H1 (cell line): ENCODE measurements around the gene MCF2L. TPM values are rescaled to one million over a fixed set of nuclear protein-coding genes. Genes with fewer than 3 reads are reported as not detected.

Experiments
- CTCF ChIA-PET: fragments of 300-600 bp; sonication (Branson Sonifier 250); formaldehyde crosslinking; loops from one replicate; lab custom pipeline; 2021; ENCODE audit not compliant: partially characterized antibody; lab: Charles Lee
- POLR2A ChIA-PET: fragments of 300-600 bp; sonication (Branson Sonifier 250); formaldehyde crosslinking; loops from one replicate; lab custom pipeline; 2021; ENCODE audit warnings: inconsistent platforms; ENCODE audit not compliant: partially characterized antibody; lab: Charles Lee
- DNase-seq, 2 experiments: peaks; one replicate each; pipeline versions ENCODE4 v3.0.0 to v3.0.0-alpha.2; 2010 to 2022; ENCODE audit warnings: low spot score in 2 of 2, low read depth in 1 of 2, mixed read lengths in 1 of 2
- FAIRE-seq: peaks from 2 replicates; lab custom pipeline; 2011; peaks lifted over from hg19 to GRCh38; lab: Jason Lieb, UNC
- H2AFZ ChIP-seq: 2 replicates; pipeline ENCODE4 v1.8.1; 2012; ENCODE audit warnings: low read length, inconsistent platforms
- H2AK5ac ChIP-seq: 2 replicates; pipeline ENCODE4 v1.6.1; 2013; ENCODE audit warnings: low read depth, low read length
- H2BK120ac ChIP-seq: replicated peaks from 2 replicates; pipeline ENCODE3; 2013; ENCODE audit warnings: low read depth, low read length, inconsistent platforms
- H2BK12ac ChIP-seq: 2 replicates; pipeline ENCODE4 v1.6.1; 2013; ENCODE audit warnings: low read depth, low read length
- H2BK15ac ChIP-seq: 2 replicates; pipeline ENCODE4 v1.6.1; 2013; ENCODE audit warnings: low read length
- H2BK20ac ChIP-seq: 2 replicates; pipeline ENCODE4 v1.6.1; 2013; ENCODE audit warnings: low read length
- H2BK5ac ChIP-seq: 2 replicates; pipeline ENCODE4 v1.6.1; 2013; ENCODE audit warnings: low read depth, low read length
- H3K14ac ChIP-seq: 2 replicates; pipeline ENCODE4 v1.6.1; 2013; ENCODE audit warnings: inconsistent platforms; ENCODE audit not compliant: insufficient read length
- H3K18ac ChIP-seq: 2 replicates; pipeline ENCODE4 v1.6.1; 2013; ENCODE audit warnings: low read length; ENCODE audit errors: extremely low read depth
- H3K23ac ChIP-seq: 2 replicates; pipeline ENCODE4 v1.6.1; 2013; ENCODE audit warnings: inconsistent platforms; ENCODE audit not compliant: insufficient read length
- H3K23me2 ChIP-seq: 2 replicates; pipeline ENCODE4 v1.6.1; 2013; ENCODE audit warnings: low read depth, low read length
- H3K27ac ChIP-seq: 2 replicates; pipeline ENCODE4 v1.6.1; 2011; ENCODE audit warnings: low read depth, low read length, inconsistent platforms
- H3K27me3 ChIP-seq, 4 experiments: replicated peaks in 1 of 4; 1 replicate in 1 of 4; 2 replicates in 3 of 4; pipeline versions ENCODE4 v1.6.1 to v1.8.1; 2011 to 2013; ENCODE audit warnings: low read length in 3 of 4, mild to moderate bottlenecking in 3 of 4, inconsistent platforms in 2 of 4, mixed read lengths in 2 of 4, moderate library complexity in 1 of 4; ENCODE audit not compliant: control insufficient read depth in 3 of 4, insufficient read depth in 3 of 4; ENCODE audit errors: extremely low read depth in 1 of 4
- H3K36me3 ChIP-seq, 4 experiments: 2 replicates each; pipeline versions ENCODE4 v1.6.1 to v1.8.1; 2011 to 2013; ENCODE audit warnings: mild to moderate bottlenecking in 4 of 4, low read length in 3 of 4, moderate library complexity in 2 of 4, control low read depth in 1 of 4, inconsistent platforms in 1 of 4; ENCODE audit not compliant: insufficient read depth in 4 of 4, control insufficient read depth in 2 of 4
- H3K4ac ChIP-seq: replicated peaks from 2 replicates; pipeline ENCODE3; 2013; ENCODE audit warnings: low read length, low read depth, mixed read lengths, inconsistent platforms; ENCODE audit not compliant: insufficient read length
- H3K4me1 ChIP-seq, 4 experiments: replicated peaks in 1 of 4; 1 replicate in 1 of 4; 2 replicates in 3 of 4; pipeline versions ENCODE4 v1.6.1 to v1.8.1; 2011 to 2013; ENCODE audit warnings: low read length in 3 of 4, inconsistent platforms in 2 of 4, mixed read lengths in 1 of 4; ENCODE audit not compliant: insufficient read depth in 4 of 4, control insufficient read depth in 3 of 4
- H3K4me2 ChIP-seq, 2 experiments: 2 replicates each; pipeline versions ENCODE4 v1.6.1 to v1.8.1; 2011 to 2013; ENCODE audit warnings: low read depth in 2 of 2, low read length in 2 of 2, control low read depth in 1 of 2, inconsistent platforms in 1 of 2, mild to moderate bottlenecking in 1 of 2; ENCODE audit not compliant: insufficient read depth in 1 of 2
- H3K4me3 ChIP-seq, 4 experiments: fragments of 200-600, 300-600 bp in 1 of 4; sonication (generic), shearing (Covaris generic), sonication (Bioruptor Twin) in 1 of 4; 2 replicates each; pipeline versions ENCODE4 v1.5.1 to v1.8.1; 2011 to 2016; ENCODE audit warnings: low read length in 4 of 4, low read depth in 3 of 4, control low read depth in 2 of 4, inconsistent platforms in 2 of 4, mild to moderate bottlenecking in 2 of 4, mixed read lengths in 1 of 4, moderate library complexity in 1 of 4; ENCODE audit not compliant: insufficient read depth in 2 of 4; ENCODE audit errors: extremely low read depth in 1 of 4
- H3K56ac ChIP-seq: replicated peaks from 2 replicates; pipeline ENCODE3; 2013; ENCODE audit warnings: low read depth, mild to moderate bottlenecking, mixed read lengths, low read length, inconsistent platforms; ENCODE audit not compliant: insufficient read length
- H3K79me1 ChIP-seq: 2 replicates; pipeline ENCODE4 v1.6.1; 2013; ENCODE audit warnings: low read depth, low read length, control low read depth
- H3K79me2 ChIP-seq, 2 experiments: 2 replicates each; pipeline versions ENCODE4 v1.6.1 to v1.8.1; 2012 to 2013; ENCODE audit warnings: low read length in 2 of 2, mild to moderate bottlenecking in 2 of 2, inconsistent platforms in 1 of 2; ENCODE audit not compliant: insufficient read depth in 2 of 2, control insufficient read depth in 1 of 2
- H3K9ac ChIP-seq, 4 experiments: replicated peaks in 1 of 4; 1 replicate in 1 of 4; 2 replicates in 3 of 4; pipeline versions ENCODE4 v1.6.1 to v1.8.1; 2011 to 2013; ENCODE audit warnings: low read depth in 3 of 4, low read length in 3 of 4, control low read depth in 2 of 4, mild to moderate bottlenecking in 2 of 4, moderate library complexity in 2 of 4, inconsistent platforms in 1 of 4; ENCODE audit errors: extremely low read depth in 1 of 4
- H3K9me3 ChIP-seq, 2 experiments: 2 replicates each; pipeline versions ENCODE4 v1.6.1 to v1.8.1; 2012 to 2013; ENCODE audit warnings: mild to moderate bottlenecking in 2 of 2, moderate library complexity in 2 of 2, control low read depth in 1 of 2, inconsistent platforms in 1 of 2, low read depth in 1 of 2, low read length in 1 of 2, mixed read lengths in 1 of 2; ENCODE audit not compliant: insufficient read depth in 2 of 2
- H4K20me1 ChIP-seq, 2 experiments: replicated peaks in 1 of 2; 2 replicates each; pipeline versions ENCODE3 to v1.8.1; 2011 to 2013; ENCODE audit warnings: inconsistent platforms in 2 of 2, low read length in 2 of 2, mild to moderate bottlenecking in 1 of 2; ENCODE audit not compliant: insufficient read depth in 2 of 2, control insufficient read depth in 1 of 2
- H4K5ac ChIP-seq: 2 replicates; pipeline ENCODE4 v1.6.1; 2013; ENCODE audit warnings: low read length, low read depth, mixed read lengths, inconsistent platforms; ENCODE audit not compliant: insufficient read length
- H4K8ac ChIP-seq: 2 replicates; pipeline ENCODE4 v1.8.0; 2013; ENCODE audit warnings: mild to moderate bottlenecking, moderate library complexity, low read length, inconsistent platforms; ENCODE audit not compliant: insufficient read depth; ENCODE audit errors: extremely low read depth
- H4K91ac ChIP-seq: replicated peaks from 2 replicates; pipeline ENCODE3; 2013; ENCODE audit warnings: low read length, mixed read lengths, inconsistent platforms; ENCODE audit not compliant: insufficient read length
- CBX5 ChIP-seq: fragments of 300-800, 300-1000 bp; sonication (generic); IDR thresholded peaks from 2 replicates; pipeline ENCODE4 v1.7.1; 2016; ENCODE audit warnings: antibody characterized with exemption, low read length, low read depth
- CEBPB ChIP-seq: IDR thresholded peaks from 2 replicates; pipeline ENCODE4 v1.6.1; 2012; ENCODE audit warnings: low read depth, low read length
- FOSL1 ChIP-seq: IDR thresholded peaks from 2 replicates; pipeline ENCODE4 v1.6.1; 2011; ENCODE audit warnings: mild to moderate bottlenecking, low read depth, low read length, moderate library complexity; ENCODE audit not compliant: insufficient read depth
- KDM5A ChIP-seq: fragments of 200-600 bp; IDR thresholded peaks from 2 replicates; pipeline ENCODE4 v1.7.1; 2012; ENCODE audit warnings: mild to moderate bottlenecking, low read length, inconsistent platforms, mixed read lengths
- SRF ChIP-seq: IDR thresholded peaks from 2 replicates; pipeline ENCODE4 v1.6.1; 2011; ENCODE audit warnings: mild to moderate bottlenecking, low read depth, low read length, moderate library complexity
- WGBS, 2 experiments: shearing (Covaris generic) in 1 of 2; methylation state at CpG; one replicate each; pipeline versions ENCODE4 v1.1.6 to v1.1.7; 2013 to 2015; ENCODE audit warnings: low lambda C conversion rate in 2 of 2, mixed read lengths in 2 of 2, inconsistent platforms in 1 of 2, low coverage in 1 of 2, missing lambda C conversion rate in 1 of 2; ENCODE audit not compliant: insufficient replicate concordance in 2 of 2, insufficient coverage in 1 of 2, insufficient read length in 1 of 2; ENCODE audit errors: extremely low coverage in 1 of 2, missing lambda C conversion rate in 1 of 2; 5-methylcytosine and 5-hydroxymethylcytosine counted together
- polyA plus RNA-seq, 7 experiments: library from polyadenylated mRNA; depleted of rRNA in 3 of 7; stranded (reverse) in 5 of 7; unstranded in 2 of 7; fragments of >200 nt in 5 of 7; fragments of 200-250 nt in 2 of 7; gene quantifications; 1 replicate in 5 of 7; 2 replicates in 1 of 7; 4 replicates in 1 of 7; pipeline versions ENCODE4 v1.2.1 to v1.2.3, GENCODE V29; 2011 to 2013; ENCODE audit warnings: missing spikeins in 2 of 7, mixed read lengths in 2 of 7
- total RNA-seq: library from RNA; stranded (reverse); fragmentation: NEBNext Ultra II Directional; extraction: Animal tissue kit (Norgen Biotek cat#: 25700); gene quantifications from 2 replicates; pipeline ENCODE4 v1.2.1, GENCODE V29; 2021
- TF ChIP-seq, protein P1 (sequence below): IDR thresholded peaks from 2 replicates; pipeline ENCODE4 v1.6.1; 2012; ENCODE audit warnings: inconsistent platforms

The MCF2L gene
- total and polyA plus RNA-seq, 2 of the 8 experiments (the other 6 are each of a cell fraction or from before 2014, with no cell fraction given): 10.1 to 24.4 TPM

GRCh38 chr13:113093580-113094409 lies 124.8 kb downstream of the MCF2L start:
- ChIA-PET POLR2A (no interaction called here), CTCF (interaction anchor here (0.8 to 2.3 kb wide), 5 partner anchors 8 to 58 kb away, joined by 3 to 6 read pairs (median 3); no protein-coding TSS in a partner anchor)
- no peak overlapping the region for H2BK12ac ChIP-seq
- no peak overlapping the region for H3K4ac ChIP-seq
- H3K36me3 ChIP-seq: no peaks in the 10 kb centered on the region; a peak in 2 of 8 replicates
- no peak overlapping the region for H4K5ac ChIP-seq
- no peak for FAIRE-seq
- DNase-seq: no peak
- H3K4me3 ChIP-seq: no peak overlapping the region
- H2BK120ac ChIP-seq: no peak overlapping the region
- no peaks in the 10 kb centered on the region for H3K79me2 ChIP-seq
- no peak overlapping the region for H3K9ac ChIP-seq
- no peak overlapping the region for H2BK15ac ChIP-seq
- peaks cover 0 to 1% of the 10 kb centered on the region in 2 experiments for H4K20me1 ChIP-seq
- no peak overlapping the region for H3K14ac ChIP-seq
- no peak overlapping the region for H4K8ac ChIP-seq
- H2BK20ac ChIP-seq: no peak overlapping the region
- H3K27ac ChIP-seq: no peak overlapping the region
- no peaks in the 10 kb centered on the region for H3K27me3 ChIP-seq
- H3K56ac ChIP-seq: no peak overlapping the region
- no peak overlapping the region for H2AK5ac ChIP-seq
- 91% methylated on average over 21 of the region's 29 CpGs; no CpG with 5 or more reads in 1 of the 2 experiments for WGBS, 2 experiments
- H3K9me3 ChIP-seq: no peaks in the 10 kb centered on the region
- H3K79me1 ChIP-seq: no peaks in the 10 kb centered on the region; the same call in 1 of the 2 replicates
- H3K4me2 ChIP-seq: no peak overlapping the region
- no peak overlapping the region for H3K18ac ChIP-seq
- no peak overlapping the region for H4K91ac ChIP-seq
- H2BK5ac ChIP-seq: no peak overlapping the region
- TF ChIP-seq SRF: no peak
- TF ChIP-seq, protein P1, sequence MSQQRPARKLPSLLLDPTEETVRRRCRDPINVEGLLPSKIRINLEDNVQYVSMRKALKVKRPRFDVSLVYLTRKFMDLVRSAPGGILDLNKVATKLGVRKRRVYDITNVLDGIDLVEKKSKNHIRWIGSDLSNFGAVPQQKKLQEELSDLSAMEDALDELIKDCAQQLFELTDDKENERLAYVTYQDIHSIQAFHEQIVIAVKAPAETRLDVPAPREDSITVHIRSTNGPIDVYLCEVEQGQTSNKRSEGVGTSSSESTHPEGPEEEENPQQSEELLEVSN: no peak
- no peak for TF ChIP-seq KDM5A
- no peak for TF ChIP-seq CBX5
- TF ChIP-seq CEBPB: no peak
- no peak for TF ChIP-seq FOSL1
- no peak overlapping the region for H3K23ac ChIP-seq
- no peak overlapping the region for H2AFZ ChIP-seq
- H3K4me1 ChIP-seq: peaks cover 0 to 6% (median 4%) of the 10 kb centered on the region in 4 experiments; a peak in 2 of 7 replicates
- peaks cover 2% of the 10 kb centered on the region; the same call in 1 of the 2 replicates for H3K23me2 ChIP-seq
